GM21786 (cell line): ENCODE results near the gene HMGCL.
"Not testable (repeated sequence)": the region's sequence is repeated elsewhere in the genome, so short reads cannot be mapped to it uniquely, and the experiment has no call there.

Experiments used
- ATAC-seq: cut with Tn5 transposase; IDR thresholded peaks from one replicate; pipeline ENCODE4 v1.9.1; 2021; ENCODE audit not compliant: unreplicated experiment

HMGCL gene

DNA sequence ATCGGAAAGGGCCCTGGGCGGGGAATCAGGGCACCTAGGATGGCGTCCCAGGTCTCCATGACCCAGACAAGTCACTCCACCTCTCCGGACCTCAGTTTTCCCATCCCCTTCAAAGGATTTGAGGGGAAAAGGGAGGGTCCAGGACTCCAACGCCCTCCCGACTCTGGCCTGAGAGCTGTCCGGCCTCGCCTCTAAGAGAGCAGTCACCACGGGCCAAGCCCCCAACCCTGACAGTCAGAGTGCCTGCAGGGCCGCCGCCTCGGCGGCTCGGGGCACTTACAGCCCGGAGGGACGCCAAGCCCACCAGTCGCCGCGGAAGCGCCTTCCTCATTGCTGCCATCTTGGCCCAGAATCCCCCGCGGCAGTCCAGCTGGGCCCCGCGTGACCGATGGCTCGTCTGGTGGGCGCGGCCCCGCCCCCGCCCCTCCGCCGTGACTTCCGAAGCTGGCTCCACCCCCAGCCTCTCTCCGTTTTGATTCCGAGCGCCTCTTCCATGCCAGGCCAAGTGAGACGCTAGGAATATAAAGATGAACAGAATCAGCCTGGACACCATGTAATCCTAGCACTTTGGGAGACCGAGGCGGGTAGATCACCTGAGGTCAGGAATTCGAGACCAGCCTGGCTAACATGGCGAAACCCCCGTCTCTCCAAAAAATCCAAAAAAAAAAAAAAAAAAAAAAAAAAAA lies at the start of gene HMGCL:
Gene HMGCL, minus strand, starts transcription at position 354 of the 686 bp plus-strand sequence. Its CDS starts 14 bp downstream, at position 340.
- peak; percentile 83 for ATAC-seq

DNA sequence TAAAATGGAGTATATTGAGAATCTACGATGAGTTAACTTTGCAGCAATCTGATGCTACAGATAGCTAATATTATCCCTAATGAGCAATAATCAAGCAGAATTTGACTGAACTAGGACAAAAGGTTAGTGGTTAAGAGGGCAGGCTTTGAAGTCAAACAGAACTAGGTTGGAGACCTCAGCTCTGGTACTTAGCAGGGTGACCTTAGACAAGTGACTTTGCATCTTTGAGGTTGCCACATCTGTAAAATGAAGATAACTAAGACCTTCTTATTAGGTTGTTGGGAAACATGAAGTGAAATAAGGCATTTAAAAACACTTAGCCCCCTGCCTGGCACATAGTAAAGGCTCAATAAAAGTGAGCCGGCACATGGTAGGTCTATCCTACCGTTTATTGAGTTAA lies 47.2 kb upstream of the HMGCL start:
- no peak for ATAC-seq

DNA sequence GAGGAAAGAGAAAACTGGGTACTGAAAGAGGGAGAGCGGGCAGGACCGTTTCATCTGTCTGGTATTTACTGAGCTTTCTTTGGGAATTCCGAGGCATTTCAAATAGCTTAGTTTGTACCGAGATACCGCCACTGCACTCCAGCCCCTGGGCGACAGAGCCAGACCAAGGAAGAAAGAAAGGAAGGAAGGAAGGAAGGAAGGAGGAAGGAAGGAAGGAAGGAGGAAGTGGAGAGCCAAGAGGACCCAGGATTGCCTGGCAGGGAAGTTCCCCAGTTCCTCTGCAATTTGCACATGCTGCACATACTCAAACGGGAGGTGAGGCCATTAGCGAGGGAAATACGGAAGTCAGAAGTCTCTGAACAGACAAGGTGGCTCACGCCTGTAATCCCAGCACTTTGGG lies 43.8 kb upstream of the HMGCL start:
- ATAC-seq, result no peak

DNA sequence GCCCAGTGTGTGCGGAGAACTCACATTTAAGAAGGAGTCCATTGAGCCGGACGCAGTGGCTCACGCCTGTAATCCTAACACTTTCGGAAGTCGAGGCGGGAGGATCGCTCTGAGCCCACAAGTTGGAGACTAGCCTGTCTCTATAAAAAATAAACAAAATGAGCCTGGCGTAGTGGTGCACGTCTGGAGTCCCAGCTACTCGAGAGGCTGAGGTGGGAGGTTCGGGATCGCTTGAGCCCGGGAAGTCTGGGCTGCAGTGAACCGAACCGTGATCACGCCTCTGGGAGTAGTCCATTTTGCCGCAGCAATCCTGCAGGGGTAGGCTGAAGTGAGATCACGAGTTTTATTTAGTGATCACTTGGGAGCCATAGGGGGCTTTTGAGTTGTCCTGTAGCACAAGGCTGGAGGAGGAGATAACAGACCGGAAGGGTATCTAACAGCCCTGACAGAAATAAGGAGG lies 43.4 kb upstream of the HMGCL start:
- ATAC-seq, result peak; percentile 7

DNA sequence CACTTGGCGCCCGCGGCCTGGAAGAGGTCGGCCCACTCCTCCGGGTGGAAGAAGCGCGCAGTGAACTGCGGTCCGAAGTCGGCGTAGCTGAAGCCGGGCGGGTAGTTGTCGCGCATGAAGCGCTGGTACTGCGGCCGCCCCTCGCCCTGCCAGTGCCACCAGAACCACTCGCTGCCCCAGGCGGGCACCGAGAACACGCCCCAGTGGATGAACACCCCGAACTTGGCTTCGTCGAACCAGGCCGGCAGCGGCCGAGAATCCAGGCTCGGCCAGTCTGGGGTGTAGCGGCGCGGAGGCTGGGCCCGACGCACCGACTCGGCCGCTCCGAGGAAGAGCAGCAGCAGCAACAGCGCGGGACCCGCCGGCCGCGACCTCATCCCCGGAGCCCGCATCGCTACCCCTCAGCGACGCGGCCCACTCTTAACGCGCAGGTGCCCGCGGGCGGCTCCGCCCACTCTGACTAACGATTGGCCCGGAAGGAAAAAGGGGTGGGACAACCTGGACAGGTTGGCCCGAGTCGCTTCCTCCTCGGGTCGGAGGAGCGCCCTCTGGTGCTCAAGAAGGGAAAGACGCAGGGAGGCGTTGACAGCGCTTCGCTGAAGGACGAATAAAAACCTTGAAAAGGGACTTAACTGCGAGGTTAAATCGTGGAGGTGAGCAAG lies 42.8 kb upstream of the HMGCL start, which contains the start of gene FUCA1:
Gene FUCA1, minus strand, starts transcription at position 396 of the 662 bp plus-strand sequence. Its CDS starts 4 bp downstream, at position 392.
- peak; percentile 93 for ATAC-seq

DNA sequence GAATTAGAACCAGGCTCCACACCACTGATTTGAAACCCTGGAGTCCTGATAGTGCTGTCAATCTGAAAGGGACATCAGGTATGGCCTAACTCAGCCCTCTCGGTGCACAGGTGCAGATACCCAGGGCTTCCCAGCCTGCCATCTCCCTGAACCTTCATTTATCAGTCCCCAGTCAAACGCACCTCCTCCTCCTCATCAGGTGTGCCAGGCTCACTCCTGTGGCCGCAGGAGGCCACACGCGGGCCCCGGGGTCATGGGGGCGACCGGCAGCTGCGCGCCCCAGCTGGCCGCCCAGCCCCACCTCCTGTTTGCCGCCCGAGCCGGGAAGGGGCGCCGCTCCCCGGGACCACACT lies 42.3 kb upstream of the HMGCL start:
- ATAC-seq, result no peak

DNA sequence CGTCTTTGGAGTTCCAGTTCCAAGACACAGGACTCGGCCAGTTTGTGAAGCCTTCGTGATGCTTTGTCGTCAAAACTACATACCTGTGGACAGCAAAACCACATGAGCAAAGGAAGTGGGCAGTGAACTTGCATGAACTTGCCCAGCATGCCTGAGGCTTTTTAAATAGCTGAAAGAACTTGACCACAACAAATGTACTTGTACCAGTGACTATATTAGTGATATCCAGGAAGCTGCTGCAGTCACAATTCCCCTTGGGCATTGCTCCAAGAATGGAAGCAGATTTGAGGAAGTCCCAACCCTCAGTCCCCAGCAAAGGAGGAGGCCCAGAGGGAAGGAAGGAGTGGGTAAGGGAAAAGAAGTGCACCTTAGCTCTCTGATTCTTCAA lies 40.3 kb upstream of the HMGCL start:
- no peak for ATAC-seq

DNA sequence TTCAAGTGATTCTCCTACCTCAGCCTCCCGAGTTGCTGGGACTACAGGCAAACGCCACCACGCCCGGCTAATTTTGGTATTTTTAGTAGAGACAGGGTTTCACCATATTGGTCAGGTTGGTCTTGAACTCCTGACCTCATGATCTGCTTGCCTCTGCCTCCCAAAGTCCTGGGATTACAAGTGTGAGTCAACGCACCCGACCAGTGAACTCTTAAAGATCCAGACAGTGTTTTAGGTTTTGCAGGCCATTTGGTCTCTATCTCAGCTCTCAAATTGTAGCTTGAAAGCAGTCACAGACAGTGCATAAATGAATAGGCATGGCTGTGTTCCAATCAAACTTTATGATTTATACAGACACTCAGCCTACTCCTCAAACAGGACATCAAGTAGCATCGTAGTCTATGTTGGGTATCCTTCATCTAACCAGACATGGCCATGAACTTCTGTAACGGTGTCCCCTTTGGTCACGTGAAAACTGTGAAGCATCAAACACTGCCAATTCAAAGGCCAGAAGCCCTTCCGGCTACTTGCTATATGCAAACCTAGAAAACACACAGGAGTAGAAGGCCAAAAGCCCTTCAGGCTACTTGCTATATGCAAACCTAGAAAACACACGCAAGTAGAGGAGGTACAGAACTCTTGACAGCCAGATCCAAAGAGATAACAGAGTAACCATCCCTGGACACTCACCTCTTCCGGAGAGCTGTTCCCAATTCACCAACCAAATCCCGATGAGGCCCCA lies 39.7 kb upstream of the HMGCL start:
- no peak for ATAC-seq

DNA sequence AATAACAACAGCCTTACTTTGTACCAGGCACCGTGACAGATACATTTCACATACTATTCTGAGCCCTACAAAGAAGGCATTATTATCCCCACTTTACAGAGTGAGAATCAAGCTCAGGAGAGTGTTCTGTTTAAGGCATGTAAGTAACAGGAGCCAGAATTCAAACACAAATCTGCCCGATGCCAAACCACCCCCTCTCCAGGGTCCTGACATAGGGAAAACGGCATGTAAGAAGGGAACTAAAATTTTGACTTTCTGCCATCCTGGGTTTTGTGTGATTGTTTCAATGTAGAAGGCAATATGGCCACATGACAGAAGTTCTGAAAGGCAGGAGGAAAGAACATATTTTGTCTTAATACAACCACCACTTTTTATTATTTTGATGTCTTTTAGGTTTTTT lies 37.4 kb upstream of the HMGCL start:
- ATAC-seq, result no peak

DNA sequence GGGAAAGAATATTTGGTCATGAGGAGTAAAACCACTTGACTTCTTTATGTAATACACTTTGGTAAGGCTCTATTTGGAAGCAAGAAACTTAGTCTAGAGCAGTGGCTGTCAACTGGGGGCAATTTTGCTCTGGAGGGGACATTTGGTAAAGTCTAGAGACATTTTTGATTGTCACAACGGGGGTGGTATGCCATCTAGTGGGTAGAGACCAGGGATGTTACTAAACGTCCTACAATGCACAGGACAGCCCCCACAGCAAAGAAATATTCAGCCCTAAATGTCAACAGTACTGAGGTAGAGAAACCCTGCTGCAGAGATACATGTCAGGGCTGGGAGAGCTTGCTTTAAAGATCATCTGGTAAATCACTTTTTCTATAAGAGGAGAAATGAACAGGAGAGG lies 29.3 kb upstream of the HMGCL start:
- ATAC-seq, result no peak

DNA sequence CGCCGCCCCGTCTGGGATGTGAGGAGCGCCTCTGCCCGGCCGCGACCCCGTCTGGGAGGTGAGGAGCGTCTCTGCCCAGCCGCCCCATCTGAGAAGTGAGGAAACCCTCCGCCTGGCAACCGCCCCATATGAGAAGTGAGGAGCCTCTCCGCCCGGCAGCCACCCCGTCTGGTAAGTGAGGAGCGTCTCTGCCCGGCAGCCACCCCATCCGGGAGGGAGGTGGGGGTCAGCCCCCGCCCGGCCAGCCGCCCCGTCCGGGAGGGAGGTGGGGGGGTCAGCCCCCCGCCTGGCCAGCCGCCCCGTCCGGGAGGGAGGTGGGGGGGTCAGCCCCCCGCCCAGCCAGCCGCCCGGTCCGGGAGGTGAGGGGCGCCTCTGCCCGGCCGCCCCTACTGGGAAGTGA lies 27.9 kb upstream of the HMGCL start:
- not testable (repeated sequence) for ATAC-seq

DNA sequence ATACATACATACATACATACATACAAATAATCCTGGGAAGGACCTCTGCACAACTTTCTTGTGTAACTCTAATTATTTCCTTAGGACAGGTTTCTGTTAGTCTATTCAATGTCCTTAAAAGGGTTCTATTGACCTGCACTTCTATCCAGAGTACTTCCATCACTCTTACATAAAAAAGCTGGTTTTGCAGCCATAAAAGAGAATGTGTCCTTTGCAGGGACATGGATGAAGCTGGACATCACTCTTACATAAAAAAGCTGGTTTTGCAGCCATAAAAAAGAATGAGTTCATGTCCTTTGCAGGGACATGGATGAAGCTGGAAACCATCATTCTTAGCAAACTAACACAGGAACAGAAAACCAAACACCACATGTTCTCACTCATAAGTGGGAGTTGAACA lies 26.2 kb upstream of the HMGCL start:
- not testable (repeated sequence) for ATAC-seq

DNA sequence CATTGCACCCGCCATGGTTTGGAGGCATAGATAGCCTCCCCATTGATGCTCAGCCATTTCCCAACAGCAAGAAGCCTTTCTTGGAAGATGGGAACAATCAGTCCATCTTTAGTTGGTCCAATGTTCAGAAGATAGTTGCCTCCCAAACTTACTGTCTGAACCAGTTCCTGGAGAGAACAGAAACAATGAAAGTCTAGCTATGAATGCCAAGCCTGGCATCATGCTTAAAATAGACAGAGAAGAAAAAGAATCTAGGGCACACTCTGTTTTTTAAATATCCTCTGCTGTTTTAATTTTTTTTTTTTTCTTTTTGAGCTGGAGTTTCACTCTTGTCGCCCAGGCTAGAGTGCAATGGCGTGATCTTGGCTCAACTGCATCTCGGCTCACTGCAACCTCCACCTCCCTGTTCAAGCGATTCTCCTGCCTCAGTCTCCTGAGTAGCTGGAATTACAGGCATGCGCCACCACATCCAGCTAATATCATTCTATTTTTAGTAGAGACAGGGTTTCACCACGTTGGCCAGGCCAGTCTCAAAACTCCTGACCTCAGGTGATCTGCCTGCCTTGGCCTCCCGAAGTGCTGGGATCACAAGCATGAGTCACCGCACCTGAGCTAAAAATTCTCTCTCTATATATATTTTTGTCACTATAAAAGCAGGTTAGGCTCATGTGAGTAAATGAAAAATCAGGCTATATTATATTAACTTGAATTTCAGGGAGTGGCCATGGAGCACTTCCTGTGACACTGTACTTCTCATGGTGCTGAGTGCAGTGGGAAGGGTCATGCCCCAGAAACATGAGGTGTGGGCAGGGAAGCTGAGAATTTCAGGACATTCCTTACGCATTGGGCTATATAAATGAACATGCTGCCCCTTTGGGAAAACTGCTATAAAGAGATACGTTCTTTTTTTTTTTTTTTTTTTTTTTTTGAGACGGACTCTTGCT lies 23.7 kb upstream of the HMGCL start:
- no peak for ATAC-seq

DNA sequence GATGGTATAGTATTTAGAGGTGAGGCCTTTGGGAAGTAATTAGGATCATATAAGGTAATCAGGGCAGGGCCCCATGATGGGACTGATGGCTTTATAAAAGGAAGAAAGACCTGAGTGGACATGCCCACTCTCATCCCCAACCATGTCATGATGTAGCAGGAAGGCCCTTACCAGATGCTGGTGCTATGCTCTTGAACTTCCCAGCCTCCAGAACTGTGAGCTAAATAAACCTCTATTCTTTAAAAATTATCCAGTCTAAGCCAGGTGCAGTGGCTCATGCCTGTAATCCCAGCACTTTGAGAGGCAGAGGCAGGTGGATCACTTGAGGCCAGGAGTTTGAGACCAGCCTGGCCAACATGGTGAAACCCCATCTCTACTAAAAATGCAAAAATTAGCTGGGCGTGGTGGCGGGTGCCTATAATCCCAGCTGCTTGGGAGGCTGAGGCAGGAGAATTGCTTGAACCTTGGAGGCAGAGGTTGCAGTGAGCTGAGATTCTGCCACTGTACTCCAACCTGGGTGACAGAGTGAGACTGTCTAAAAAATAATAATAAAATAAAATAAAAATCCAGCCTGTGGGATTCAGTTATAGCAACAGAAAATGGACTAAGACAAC lies 22.4 kb upstream of the HMGCL start:
- ATAC-seq, result not testable (repeated sequence)

DNA sequence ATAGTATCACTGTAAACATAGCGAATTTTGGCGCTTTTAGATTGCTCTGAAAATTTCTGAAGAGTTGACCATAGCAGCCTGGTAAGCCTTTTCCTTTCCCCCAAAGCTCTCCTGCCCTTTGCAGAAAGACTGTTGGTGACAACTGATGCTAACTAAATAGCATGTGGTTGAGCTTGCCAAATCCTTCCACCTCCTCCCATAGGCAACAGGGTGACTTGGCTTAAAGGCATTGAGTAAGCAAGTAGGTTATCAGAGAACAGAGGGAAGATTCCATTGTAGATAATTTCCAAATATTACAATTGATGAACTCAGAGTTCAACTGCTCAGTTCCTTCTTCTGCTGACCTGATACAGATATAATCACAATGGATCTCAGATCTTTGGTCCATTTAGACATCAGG lies 19.9 kb upstream of the HMGCL start:
- no peak for ATAC-seq

DNA sequence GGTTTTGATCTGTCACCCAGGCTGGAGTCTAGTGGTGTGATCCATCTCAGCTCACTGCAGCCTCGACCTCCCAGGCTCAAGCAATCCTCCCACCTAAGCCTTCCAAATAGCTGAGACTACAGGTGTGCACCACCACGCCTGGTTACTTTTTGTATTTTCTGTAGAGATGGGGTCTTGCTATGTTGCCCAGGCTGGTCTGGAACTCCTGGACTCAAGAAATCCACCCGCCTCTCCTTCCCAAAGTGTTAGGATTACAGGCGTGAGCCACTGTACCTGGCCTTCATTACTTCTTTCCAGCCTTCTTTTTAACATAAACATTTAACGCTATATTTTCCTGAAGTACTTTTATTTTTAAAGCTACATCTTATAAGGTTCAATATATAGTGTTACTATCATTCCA lies 18.4 kb upstream of the HMGCL start:
- ATAC-seq, result no peak

DNA sequence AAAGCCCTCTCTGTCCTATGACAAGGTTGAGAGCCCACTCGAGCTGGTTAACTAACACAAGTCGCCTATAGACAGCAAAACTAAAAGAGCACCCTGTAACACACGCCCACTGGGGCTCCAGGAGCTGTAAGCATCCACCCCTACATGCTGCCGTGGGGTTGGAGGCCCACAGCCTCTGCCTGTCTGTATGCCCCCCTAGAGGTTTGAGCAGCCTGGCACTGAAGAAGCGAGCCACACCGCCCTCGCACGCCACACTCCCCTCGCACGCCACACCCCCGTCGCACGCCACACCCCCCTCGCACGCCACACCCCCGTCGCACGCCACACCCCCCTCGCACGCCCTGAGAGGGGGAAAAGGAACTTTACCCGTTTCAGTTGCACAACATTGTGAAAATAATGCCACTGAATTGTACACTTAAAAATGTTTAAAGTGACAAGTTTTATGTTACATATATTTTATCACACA lies 13.2 kb upstream of the HMGCL start:
- no peak for ATAC-seq

DNA sequence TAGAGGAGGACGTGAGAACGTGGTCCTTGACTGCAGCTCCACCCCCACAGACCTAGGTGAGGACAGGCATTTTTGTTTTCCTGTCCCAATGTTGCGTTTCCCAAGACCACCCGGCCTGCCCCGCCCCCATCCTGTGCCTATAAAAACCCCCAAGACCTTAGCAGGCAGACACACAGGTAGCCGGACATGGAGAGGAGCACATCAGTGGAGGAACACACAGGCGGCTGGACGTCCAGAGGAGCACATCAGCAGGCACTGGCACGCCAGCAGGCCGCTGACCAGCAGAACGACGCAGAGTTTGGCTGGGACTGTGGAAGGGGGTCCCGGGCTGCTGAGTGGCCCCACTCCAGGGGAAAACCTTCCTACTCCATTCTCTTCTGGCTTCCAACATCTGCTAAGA lies 12.7 kb upstream of the HMGCL start:
- no peak for ATAC-seq

DNA sequence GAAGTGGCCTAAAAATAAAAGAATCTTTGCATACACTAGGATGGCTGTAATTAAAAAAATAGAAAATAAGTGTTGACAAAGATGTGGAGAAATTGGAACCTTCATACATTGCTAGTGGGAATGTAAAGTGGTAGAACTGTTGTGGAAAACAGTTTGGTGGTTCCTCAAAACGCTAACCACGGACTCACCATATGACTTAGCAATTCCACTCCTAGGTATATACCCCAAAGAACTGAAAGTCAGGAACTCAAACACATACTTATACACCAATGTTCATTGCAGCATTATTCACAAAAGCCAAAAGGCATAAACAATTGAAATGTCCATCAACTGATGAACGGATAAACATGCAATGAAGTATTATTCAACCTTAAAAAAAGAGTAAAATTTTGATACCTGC lies 10.8 kb upstream of the HMGCL start:
- no peak for ATAC-seq

DNA sequence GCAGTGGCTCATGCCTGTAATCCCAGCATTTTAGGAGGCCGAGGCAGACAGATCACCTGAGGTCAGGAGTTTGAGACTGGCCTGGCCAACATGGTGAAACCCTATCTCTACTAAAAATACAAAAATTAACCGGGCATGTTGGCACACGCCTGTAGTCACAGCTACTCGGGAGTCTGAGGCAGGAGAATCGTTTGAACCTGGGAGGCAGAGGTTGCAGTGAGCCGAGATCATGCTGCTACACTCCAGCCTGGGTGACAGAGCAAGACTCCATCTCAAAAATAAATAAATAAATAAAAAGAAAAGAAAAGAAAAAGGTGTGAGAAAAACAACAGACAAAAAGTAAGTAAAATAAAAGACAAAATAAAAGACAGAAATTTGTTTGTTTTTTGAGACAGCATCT lies 8.9 kb upstream of the HMGCL start:
- not testable (repeated sequence) for ATAC-seq
